NCI-H2029 treated with DMSO at 0.1 percent for 48 hours (cell line): ENCODE results near the gene CAMK1D.
"Not testable (repeated sequence)": the region's sequence is repeated elsewhere in the genome, so short reads cannot be mapped to it uniquely, and the experiment has no call there.

Experiments
- DNase-seq: peaks from one replicate; lab custom pipeline; 2025; lab: John Stamatoyannopoulos, UW

CAMK1D gene

GRCh38 chr10:12469345-12469744 is 120.0 kb downstream of the CAMK1D start:
- DNase-seq: no peak

- no peak for DNase-seq
Observed at GRCh38 chr10:12470719-12471118, 121.4 kb downstream of the CAMK1D start.

GRCh38 chr10:12471135-12471534 is 121.8 kb downstream of the CAMK1D start:
- DNase-seq: peak; percentile 27

GRCh38 chr10:12473491-12473890 is 124.1 kb downstream of the CAMK1D start:
- no peak for DNase-seq

GRCh38 chr10:12474727-12475412 is 125.5 kb downstream of the CAMK1D start:
- no peak for DNase-seq

- DNase-seq: no peak
Observed at GRCh38 chr10:12476656-12477055, 127.3 kb downstream of the CAMK1D start.

GRCh38 chr10:12479437-12479844 is 130.1 kb downstream of the CAMK1D start:
- no peak for DNase-seq

GRCh38 chr10:12479924-12480323 is 130.6 kb downstream of the CAMK1D start:
- no peak for DNase-seq

- DNase-seq: no peak
Observed at GRCh38 chr10:12480440-12480839, 131.1 kb downstream of the CAMK1D start.

- DNase-seq: no peak
Observed at GRCh38 chr10:12481924-12482323, 132.6 kb downstream of the CAMK1D start.

- no peak for DNase-seq
Observed at GRCh38 chr10:12482587-12482986, 133.2 kb downstream of the CAMK1D start.

GRCh38 chr10:12484002-12484918 is 134.9 kb downstream of the CAMK1D start:
- DNase-seq: peak; percentile 29

GRCh38 chr10:12484941-12485805 is 135.8 kb downstream of the CAMK1D start:
- DNase-seq: no peak

GRCh38 chr10:12487366-12487765 is 138.0 kb downstream of the CAMK1D start:
- DNase-seq: no peak

- no peak for DNase-seq
Observed at GRCh38 chr10:12488626-12489025, 139.3 kb downstream of the CAMK1D start.

- DNase-seq: no peak
Observed at GRCh38 chr10:12489357-12489756, 140.0 kb downstream of the CAMK1D start.

- no peak for DNase-seq
Observed at GRCh38 chr10:12489806-12490205, 140.5 kb downstream of the CAMK1D start.

GRCh38 chr10:12490963-12491362 is 141.6 kb downstream of the CAMK1D start:
- no peak for DNase-seq

GRCh38 chr10:12491491-12491890 is 142.1 kb downstream of the CAMK1D start:
- DNase-seq: no peak

- DNase-seq: no peak
Observed at GRCh38 chr10:12492016-12492415, 142.7 kb downstream of the CAMK1D start.

- not testable (repeated sequence) for DNase-seq
Observed at GRCh38 chr10:12497046-12497445, 147.7 kb downstream of the CAMK1D start.
